Measurements from ENCODE around the gene IRAK3.
"Not testable (repeated sequence)": the region's sequence is repeated elsewhere in the genome, so short reads cannot be mapped to it uniquely, and the experiment has no call there.

Gene IRAK3

GRCh38 chr12:66217342-66217917, 28.4 kb downstream of the IRAK3 start:
- DNase-seq (ENCODE audit: low spot score) = no peak

- DNase-seq (ENCODE audit: low spot score) = no peak
Observed at GRCh38 chr12:66228462-66228861, 39.4 kb downstream of the IRAK3 start.

- no peak for DNase-seq (ENCODE audit: low spot score)
Observed at GRCh38 chr12:66232263-66232662, 43.2 kb downstream of the IRAK3 start.

GRCh38 chr12:66234037-66234693, 45.2 kb downstream of the IRAK3 start:
- not testable (repeated sequence) for DNase-seq (ENCODE audit: low spot score)

- DNase-seq (ENCODE audit: low spot score) = peak; percentile 85
Observed at GRCh38 chr12:66234773-66235625, 46.0 kb downstream of the IRAK3 start.

- no peak for DNase-seq (ENCODE audit: low spot score)
Observed at GRCh38 chr12:66235626-66236281, 46.7 kb downstream of the IRAK3 start.

GRCh38 chr12:66236282-66236675, 47.3 kb downstream of the IRAK3 start:
- DNase-seq (ENCODE audit: low spot score) = not testable (repeated sequence)

GRCh38 chr12:66236969-66237368, 48.0 kb downstream of the IRAK3 start:
- no peak for DNase-seq (ENCODE audit: low spot score)

GRCh38 chr12:66237505-66238175, 48.6 kb downstream of the IRAK3 start:
- no peak for DNase-seq (ENCODE audit: low spot score)

- no peak for DNase-seq (ENCODE audit: low spot score)
Observed at GRCh38 chr12:66239295-66239694, 50.3 kb downstream of the IRAK3 start.

GRCh38 chr12:66240096-66240820, 51.2 kb downstream of the IRAK3 start:
- DNase-seq (ENCODE audit: low spot score) = no peak

- no peak for DNase-seq (ENCODE audit: low spot score)
Observed at GRCh38 chr12:66241061-66242043, 52.3 kb downstream of the IRAK3 start.

- no peak for DNase-seq (ENCODE audit: low spot score)
Observed at GRCh38 chr12:66242311-66242710, 53.3 kb downstream of the IRAK3 start.

- DNase-seq (ENCODE audit: low spot score) = no peak
Observed at GRCh38 chr12:66243911-66244310, 54.9 kb downstream of the IRAK3 start.

GRCh38 chr12:66244446-66244845, 55.4 kb downstream of the IRAK3 start:
- no peak for DNase-seq (ENCODE audit: low spot score)

- DNase-seq (ENCODE audit: low spot score) = no peak
Observed at GRCh38 chr12:66247741-66248140, 58.7 kb downstream of the IRAK3 start.

- no peak for DNase-seq (ENCODE audit: low spot score)
Observed at GRCh38 chr12:66251049-66251448, 62.0 kb downstream of the IRAK3 start.

- no peak for DNase-seq (ENCODE audit: low spot score)
Observed at GRCh38 chr12:66252771-66253170, 63.8 kb downstream of the IRAK3 start.

- no peak for DNase-seq (ENCODE audit: low spot score)
Observed at GRCh38 chr12:66255737-66256136, 66.7 kb downstream of the IRAK3 start.

GRCh38 chr12:66258011-66258410, 69.0 kb downstream of the IRAK3 start:
- DNase-seq (ENCODE audit: low spot score) = no peak
